ENCODE measurements around the gene TIAM1. TPM values are rescaled to one million over a fixed set of nuclear protein-coding genes. Genes with fewer than 3 reads are reported as not detected.

TIAM1 gene
- total RNA-seq, 2 experiments from 2014 or later = 15.0 to 25.1 TPM

DNA sequence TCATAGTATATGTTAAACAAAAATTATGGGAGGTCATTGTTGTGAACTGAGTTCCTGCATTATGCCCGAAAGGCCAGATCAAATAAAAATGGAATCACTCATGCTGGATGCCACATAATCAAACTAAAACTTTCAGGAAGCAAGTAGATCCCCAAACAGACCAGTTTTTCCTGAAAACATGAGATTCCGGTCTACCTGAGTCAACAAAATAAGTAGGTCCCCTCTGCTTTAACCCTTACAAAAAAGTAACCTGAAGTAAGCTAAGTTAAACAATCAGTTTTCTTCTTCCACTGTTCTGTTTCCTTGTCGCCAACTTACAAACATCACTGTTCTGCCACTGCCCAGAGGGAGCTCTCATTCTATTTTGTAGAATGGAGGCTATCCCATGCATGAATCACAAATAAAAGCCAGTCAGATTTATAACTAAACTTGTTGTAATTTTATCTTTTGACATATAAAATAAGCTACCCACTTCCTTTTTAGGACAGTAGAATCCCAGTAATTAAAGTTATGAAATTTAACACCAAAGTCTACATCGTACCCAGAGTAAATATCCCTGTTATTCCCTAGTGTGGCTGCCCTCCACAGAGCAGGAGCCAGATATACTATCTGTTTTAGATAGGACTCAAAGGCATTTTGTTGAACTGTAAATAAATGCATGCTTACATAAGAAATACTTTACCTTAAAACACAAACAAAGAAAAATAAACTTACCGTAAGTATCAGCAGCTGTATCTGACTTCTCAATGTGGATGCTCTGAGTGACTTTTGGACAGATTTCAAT lies 149.4 kb downstream of the TIAM1 start:
- H3K36me3 ChIP-seq (ENCODE audit: insufficient read depth, low read length) = no peaks in the 10 kb centered on the region
- H3K4me2 ChIP-seq (ENCODE audit: low read length) = no peak overlapping the region
- TF ChIP-seq EZH2phosphoT487 (IDR thresholded peaks at IDR 0.05; ENCODE audit: borderline replicate concordance, low read depth, low read length) = no peak
- TF ChIP-seq CTCF (conservative IDR thresholded peaks at IDR 0.05; ENCODE audit: low read length) = no peak
- H3K4me1 ChIP-seq (ENCODE audit: insufficient read depth, low read length, poor library complexity, severe bottlenecking) = no peaks in the 10 kb centered on the region
- ChIA-PET CTCF (ENCODE audit: unreplicated experiment) (no interaction called here), POLR2A (interaction anchor here (0.6 to 1.6 kb wide), 5 partner anchors 8 to 386 kb away, joined by 3 to 6 read pairs (median 3); no protein-coding TSS in a partner anchor)
- H3K4me3 ChIP-seq (ENCODE audit: low read depth, low read length, poor library complexity, severe bottlenecking) = no peak overlapping the region
- H4K20me1 ChIP-seq (ENCODE audit: insufficient read depth, low read length) = no peaks in the 10 kb centered on the region
- intact Hi-C loops (cut with micrococcal nuclease; ENCODE audit: unreplicated experiment) = no loop called here
- no TSS peak for BruUV-seq (replicated peaks)
- no peak overlapping the region for H2AFZ ChIP-seq (ENCODE audit: low read length)
- H3K27ac ChIP-seq (ENCODE audit: low read depth, low read length, poor library complexity, severe bottlenecking) = no peak overlapping the region
- no peaks in the 10 kb centered on the region for H3K9me2 ChIP-seq (ENCODE audit: insufficient read depth, low read length)
- no peak for DNase-seq (ENCODE audit: low spot score)
- no peaks in the 10 kb centered on the region for H3K79me2 ChIP-seq (ENCODE audit: insufficient read depth, low read depth, low read length)
- no peaks in the 10 kb centered on the region for H3K9me3 ChIP-seq (ENCODE audit: low read length)

GRCh38 chr21:31193761-31194160 lies 150.3 kb downstream of the TIAM1 start:
- no peak overlapping the region for H2AFZ ChIP-seq (ENCODE audit: low read length)
- H3K36me3 ChIP-seq (ENCODE audit: insufficient read depth, low read length) = no peaks in the 10 kb centered on the region
- CTCF ChIA-PET (ENCODE audit: unreplicated experiment) = no interaction called here
- H3K9me2 ChIP-seq (ENCODE audit: insufficient read depth, low read length) = no peaks in the 10 kb centered on the region
- POLR2A ChIA-PET = interaction anchor here (0.6 to 1.3 kb wide), 3 partner anchors 9 to 1164 kb away, joined by 3 read pairs; no protein-coding TSS in a partner anchor
- BruUV-seq (replicated peaks) = no TSS peak
- intact Hi-C loops (cut with micrococcal nuclease; ENCODE audit: unreplicated experiment) = no loop called here
- H3K9me3 ChIP-seq (ENCODE audit: low read length) = no peaks in the 10 kb centered on the region
- H3K4me1 ChIP-seq (ENCODE audit: insufficient read depth, low read length, poor library complexity, severe bottlenecking) = no peaks in the 10 kb centered on the region
- TF ChIP-seq CTCF (conservative IDR thresholded peaks at IDR 0.05; ENCODE audit: low read length) = no peak
- TF ChIP-seq EZH2phosphoT487 (IDR thresholded peaks at IDR 0.05; ENCODE audit: borderline replicate concordance, low read depth, low read length) = no peak
- no peaks in the 10 kb centered on the region for H3K79me2 ChIP-seq (ENCODE audit: insufficient read depth, low read depth, low read length)
- no peak overlapping the region for H3K27ac ChIP-seq (ENCODE audit: low read depth, low read length, poor library complexity, severe bottlenecking)
- no peaks in the 10 kb centered on the region for H4K20me1 ChIP-seq (ENCODE audit: insufficient read depth, low read length)
- H3K4me2 ChIP-seq (ENCODE audit: low read length) = no peak overlapping the region
- DNase-seq (ENCODE audit: low spot score) = no peak
- no peak overlapping the region for H3K4me3 ChIP-seq (ENCODE audit: low read depth, low read length, poor library complexity, severe bottlenecking)

GRCh38 chr21:31191553-31191952 lies 152.5 kb downstream of the TIAM1 start:
- H3K9me2 ChIP-seq (ENCODE audit: insufficient read depth, low read length) = no peaks in the 10 kb centered on the region
- H3K4me1 ChIP-seq (ENCODE audit: insufficient read depth, low read length, poor library complexity, severe bottlenecking) = no peaks in the 10 kb centered on the region
- TF ChIP-seq EZH2phosphoT487 (IDR thresholded peaks at IDR 0.05; ENCODE audit: borderline replicate concordance, low read depth, low read length) (no peak), CTCF (conservative IDR thresholded peaks at IDR 0.05; ENCODE audit: low read length) (no peak)
- ChIA-PET CTCF (ENCODE audit: unreplicated experiment) (no interaction called here), POLR2A (interaction anchor here (0.6 to 1.0 kb wide), 3 partner anchors 11 to 90 kb away, joined by 3 read pairs; no protein-coding TSS in a partner anchor)
- no peaks in the 10 kb centered on the region for H4K20me1 ChIP-seq (ENCODE audit: insufficient read depth, low read length)
- no TSS peak for BruUV-seq (replicated peaks)
- H3K36me3 ChIP-seq (ENCODE audit: insufficient read depth, low read length) = no peaks in the 10 kb centered on the region
- H3K79me2 ChIP-seq (ENCODE audit: insufficient read depth, low read depth, low read length) = no peaks in the 10 kb centered on the region
- no peak for DNase-seq (ENCODE audit: low spot score)
- no peak overlapping the region for H3K4me2 ChIP-seq (ENCODE audit: low read length)
- no peak overlapping the region for H2AFZ ChIP-seq (ENCODE audit: low read length)
- H3K9me3 ChIP-seq (ENCODE audit: low read length) = no peaks in the 10 kb centered on the region
- intact Hi-C loops (cut with micrococcal nuclease; ENCODE audit: unreplicated experiment) = no loop called here
- H3K4me3 ChIP-seq (ENCODE audit: low read depth, low read length, poor library complexity, severe bottlenecking) = no peak overlapping the region
- H3K27ac ChIP-seq (ENCODE audit: low read depth, low read length, poor library complexity, severe bottlenecking) = no peak overlapping the region
